Measurements from ENCODE around the gene INPP5D.

The INPP5D gene

DNA sequence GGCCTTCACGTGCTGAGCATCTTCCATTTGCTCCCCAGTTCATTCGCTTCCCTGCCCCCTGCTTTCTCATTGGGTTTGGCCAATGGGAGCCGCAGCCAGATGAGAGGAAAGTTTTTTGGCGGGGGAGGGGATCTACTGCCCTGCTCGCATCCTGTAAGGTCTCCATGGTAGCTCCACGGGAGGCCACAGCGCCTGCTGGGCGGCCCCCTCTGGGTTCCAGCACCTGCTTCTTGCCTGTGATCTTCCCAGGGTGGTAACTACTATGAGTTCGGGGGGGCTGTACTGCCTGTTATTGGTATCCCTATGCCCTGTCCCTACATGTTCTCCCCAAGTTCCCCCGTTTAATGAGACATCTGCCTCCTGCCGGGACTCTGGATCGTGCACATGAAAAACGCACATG is 57.2 kb downstream of the INPP5D start:
- H3K4me3 ChIP-seq (ENCODE audit: low read depth, low read length), result no peak overlapping the region
- TF ChIP-seq, protein P1, sequence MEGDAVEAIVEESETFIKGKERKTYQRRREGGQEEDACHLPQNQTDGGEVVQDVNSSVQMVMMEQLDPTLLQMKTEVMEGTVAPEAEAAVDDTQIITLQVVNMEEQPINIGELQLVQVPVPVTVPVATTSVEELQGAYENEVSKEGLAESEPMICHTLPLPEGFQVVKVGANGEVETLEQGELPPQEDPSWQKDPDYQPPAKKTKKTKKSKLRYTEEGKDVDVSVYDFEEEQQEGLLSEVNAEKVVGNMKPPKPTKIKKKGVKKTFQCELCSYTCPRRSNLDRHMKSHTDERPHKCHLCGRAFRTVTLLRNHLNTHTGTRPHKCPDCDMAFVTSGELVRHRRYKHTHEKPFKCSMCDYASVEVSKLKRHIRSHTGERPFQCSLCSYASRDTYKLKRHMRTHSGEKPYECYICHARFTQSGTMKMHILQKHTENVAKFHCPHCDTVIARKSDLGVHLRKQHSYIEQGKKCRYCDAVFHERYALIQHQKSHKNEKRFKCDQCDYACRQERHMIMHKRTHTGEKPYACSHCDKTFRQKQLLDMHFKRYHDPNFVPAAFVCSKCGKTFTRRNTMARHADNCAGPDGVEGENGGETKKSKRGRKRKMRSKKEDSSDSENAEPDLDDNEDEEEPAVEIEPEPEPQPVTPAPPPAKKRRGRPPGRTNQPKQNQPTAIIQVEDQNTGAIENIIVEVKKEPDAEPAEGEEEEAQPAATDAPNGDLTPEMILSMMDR (IDR thresholded peaks at IDR 0.05; ENCODE audit: borderline replicate concordance, insufficient read depth, low read depth, low read length), result no peak

DNA sequence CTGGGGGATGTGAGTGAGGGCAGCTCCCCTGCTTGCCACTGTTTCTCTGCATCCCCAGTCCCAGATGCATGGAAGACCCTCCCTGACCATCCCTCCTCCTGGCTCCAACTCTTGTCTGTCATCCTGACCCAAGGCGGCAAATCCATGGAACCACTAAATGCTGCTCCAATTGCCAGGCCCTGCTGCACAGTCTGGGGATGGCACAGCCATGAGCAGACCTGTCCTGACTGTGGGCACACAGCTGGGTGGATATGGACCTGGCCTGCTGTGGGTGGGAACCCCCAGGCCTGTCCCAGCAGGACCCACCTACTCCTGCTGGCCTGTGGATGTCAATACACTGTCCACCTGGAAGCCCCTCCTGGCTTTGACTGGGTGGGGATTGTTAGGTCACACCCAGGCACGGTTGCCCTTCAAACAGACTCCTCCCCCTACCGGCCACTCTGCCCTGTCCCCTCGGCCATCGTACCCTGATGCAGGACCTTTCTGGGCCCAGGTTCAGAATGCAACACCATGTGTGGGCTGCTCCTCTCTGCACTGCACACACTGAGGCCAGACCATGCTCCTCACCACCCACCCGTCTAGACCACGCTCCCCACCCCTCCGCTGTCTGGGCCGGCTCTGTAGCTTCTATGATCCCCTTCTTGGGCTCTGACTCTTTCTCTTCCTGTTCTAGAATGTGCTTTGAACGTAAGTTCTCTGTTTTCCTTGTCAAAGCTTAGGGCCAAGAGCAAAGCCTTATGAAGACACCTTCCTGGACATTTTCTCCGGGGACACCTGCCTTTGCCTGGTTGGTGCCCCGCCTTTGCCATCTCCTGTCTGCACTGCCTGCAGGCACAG is 57.9 kb downstream of the INPP5D start:
- H3K4me3 ChIP-seq (ENCODE audit: low read depth, low read length), result no peak overlapping the region
- TF ChIP-seq, protein P1 (IDR thresholded peaks at IDR 0.05; ENCODE audit: borderline replicate concordance, insufficient read depth, low read depth, low read length), result no peak

DNA sequence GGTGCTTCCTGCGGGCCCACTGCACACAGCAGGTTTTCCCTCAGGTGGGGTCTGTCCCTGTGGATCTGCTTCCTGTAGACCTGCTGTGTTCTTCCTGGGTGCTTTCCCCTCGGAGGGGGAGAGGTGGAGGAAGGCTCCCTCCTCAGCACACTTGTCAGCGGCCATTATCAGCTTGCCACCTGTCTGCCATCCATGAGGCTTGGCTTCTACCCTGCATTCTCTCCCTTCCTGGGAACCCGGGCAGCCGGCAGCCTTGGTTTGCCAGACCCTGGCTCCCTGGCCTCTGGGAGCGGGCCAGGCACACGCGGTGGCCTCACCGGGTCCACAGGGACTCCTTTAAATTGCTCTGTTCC is 58.5 kb downstream of the INPP5D start:
- H3K4me3 ChIP-seq (ENCODE audit: low read depth, low read length), result no peak overlapping the region
- TF ChIP-seq, protein P1 (IDR thresholded peaks at IDR 0.05; ENCODE audit: borderline replicate concordance, insufficient read depth, low read depth, low read length), result no peak

DNA sequence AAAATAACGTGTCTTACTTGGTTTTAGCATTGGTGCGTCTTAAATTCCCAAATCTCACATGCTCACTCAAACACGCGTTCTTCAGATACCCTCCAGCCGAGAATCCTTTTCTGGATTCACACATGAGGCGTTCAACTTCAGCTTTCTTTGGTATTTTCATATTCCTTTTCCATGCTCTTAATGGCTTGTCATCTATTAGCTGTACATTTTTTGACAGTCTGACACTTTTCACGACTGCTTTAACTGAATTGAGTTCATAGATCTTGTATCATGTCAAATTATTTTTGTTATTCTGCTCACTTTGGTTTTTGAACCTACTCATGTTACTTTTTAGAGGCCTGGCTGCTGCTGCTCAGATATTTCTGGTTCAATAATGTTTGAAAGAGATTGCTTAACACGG is 59.0 kb downstream of the INPP5D start:
- TF ChIP-seq, protein P1 (IDR thresholded peaks at IDR 0.05; ENCODE audit: borderline replicate concordance, insufficient read depth, low read depth, low read length), result no peak
- no peak overlapping the region for H3K4me3 ChIP-seq (ENCODE audit: low read depth, low read length)

DNA sequence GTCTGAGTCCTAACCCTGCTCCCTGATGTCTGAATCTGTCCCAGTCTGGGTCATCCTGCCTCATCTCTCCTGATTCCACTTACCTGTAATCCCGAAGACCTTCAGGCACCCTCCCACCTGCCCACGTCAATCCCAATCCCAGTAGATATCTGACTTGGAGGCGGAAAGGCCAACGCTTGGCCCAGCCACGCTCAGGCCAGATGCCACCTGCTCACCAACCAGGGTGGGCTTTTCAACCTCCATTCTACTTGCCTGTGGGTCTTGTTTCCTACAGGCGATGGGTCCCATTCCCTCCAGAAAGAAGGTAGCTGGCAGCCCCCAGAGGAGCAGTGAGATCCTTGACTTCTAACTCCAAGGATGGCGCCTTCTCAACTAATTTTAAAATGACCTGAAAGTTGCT is 59.7 kb downstream of the INPP5D start:
- TF ChIP-seq, protein P1 (IDR thresholded peaks at IDR 0.05; ENCODE audit: borderline replicate concordance, insufficient read depth, low read depth, low read length), result no peak
- no peak overlapping the region for H3K4me3 ChIP-seq (ENCODE audit: low read depth, low read length)

DNA sequence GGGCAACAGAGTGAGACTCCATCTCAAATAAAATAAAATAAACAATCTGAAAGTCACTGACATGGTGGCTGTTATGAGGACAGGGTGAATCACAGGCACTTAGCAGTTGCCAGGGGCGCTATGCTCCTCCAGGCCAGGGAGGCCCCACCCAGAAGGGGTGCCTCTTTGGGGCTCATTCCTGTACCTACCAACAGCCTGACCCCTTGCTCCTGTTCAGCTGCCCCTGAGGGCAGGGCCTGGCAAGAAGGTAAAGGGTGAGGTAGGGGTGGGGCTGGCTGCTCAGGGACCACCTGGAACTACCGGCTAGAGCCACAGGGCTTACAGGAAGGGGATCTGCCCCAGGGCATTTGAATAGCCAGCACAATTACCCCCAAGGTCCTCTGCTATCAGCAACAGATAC is 60.3 kb downstream of the INPP5D start:
- TF ChIP-seq, protein P1 (IDR thresholded peaks at IDR 0.05; ENCODE audit: borderline replicate concordance, insufficient read depth, low read depth, low read length), result no peak
- no peak overlapping the region for H3K4me3 ChIP-seq (ENCODE audit: low read depth, low read length)

DNA sequence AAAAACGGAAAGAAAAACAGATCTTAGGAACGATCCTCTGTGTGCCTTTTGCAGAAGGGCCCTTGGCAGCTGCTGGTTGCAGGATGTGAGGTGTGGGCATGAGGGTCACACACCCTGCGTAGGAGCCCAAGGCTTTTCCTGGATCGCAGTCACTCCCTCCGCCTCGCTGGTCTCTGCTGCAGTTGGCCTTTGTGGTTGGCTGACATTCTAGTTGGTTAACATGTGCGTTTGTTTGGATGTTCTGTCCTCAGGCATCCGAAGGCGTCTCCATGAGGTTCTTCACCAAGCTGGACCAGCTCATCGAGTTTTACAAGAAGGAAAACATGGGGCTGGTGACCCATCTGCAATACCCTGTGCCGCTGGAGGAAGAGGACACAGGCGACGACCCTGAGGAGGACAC is 61.7 kb downstream of the INPP5D start:
- H3K4me3 ChIP-seq (ENCODE audit: low read depth, low read length), result no peak overlapping the region
- TF ChIP-seq, protein P1 (IDR thresholded peaks at IDR 0.05; ENCODE audit: borderline replicate concordance, insufficient read depth, low read depth, low read length), result no peak

Data from GM12875 (cell line).